NCI-H128 (cell line): ENCODE results near the gene COL15A1.
A peak's percentile ranks its signal among the peaks of the same experiment; 100 is the strongest.

Experiments
- DNase-seq: peaks from one replicate; lab custom pipeline; 2025; ENCODE audit not compliant: unreplicated experiment; lab: John Stamatoyannopoulos, UW

Gene COL15A1

DNA sequence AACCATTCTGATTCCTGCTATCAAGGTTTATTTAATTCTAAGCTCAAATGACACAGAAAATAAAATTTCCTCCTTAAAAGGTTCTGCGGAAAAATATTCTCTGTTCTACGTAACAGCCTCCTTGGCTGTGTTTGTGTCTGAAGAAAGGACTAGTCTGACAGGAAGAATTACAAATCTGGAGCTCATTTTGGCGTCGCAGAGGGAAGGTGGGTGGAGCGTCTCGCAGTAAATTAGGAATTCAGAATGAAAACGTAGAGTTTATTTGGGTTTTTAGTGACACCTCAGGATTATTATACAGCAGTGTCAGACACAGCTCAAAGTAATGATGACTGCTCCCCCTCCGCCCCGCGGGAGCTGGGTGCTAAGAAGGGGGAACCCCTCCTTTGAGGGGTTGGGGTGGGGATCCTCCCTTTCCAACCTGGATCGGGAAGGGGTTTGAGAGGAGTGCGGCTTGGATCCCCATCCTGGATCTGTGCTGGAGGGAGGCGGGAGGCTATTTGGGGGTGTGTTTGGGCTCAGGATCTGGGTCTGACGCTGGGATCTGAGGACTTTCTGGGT lies 160.3 kb downstream of the COL15A1 start:
- no peak for DNase-seq

DNA sequence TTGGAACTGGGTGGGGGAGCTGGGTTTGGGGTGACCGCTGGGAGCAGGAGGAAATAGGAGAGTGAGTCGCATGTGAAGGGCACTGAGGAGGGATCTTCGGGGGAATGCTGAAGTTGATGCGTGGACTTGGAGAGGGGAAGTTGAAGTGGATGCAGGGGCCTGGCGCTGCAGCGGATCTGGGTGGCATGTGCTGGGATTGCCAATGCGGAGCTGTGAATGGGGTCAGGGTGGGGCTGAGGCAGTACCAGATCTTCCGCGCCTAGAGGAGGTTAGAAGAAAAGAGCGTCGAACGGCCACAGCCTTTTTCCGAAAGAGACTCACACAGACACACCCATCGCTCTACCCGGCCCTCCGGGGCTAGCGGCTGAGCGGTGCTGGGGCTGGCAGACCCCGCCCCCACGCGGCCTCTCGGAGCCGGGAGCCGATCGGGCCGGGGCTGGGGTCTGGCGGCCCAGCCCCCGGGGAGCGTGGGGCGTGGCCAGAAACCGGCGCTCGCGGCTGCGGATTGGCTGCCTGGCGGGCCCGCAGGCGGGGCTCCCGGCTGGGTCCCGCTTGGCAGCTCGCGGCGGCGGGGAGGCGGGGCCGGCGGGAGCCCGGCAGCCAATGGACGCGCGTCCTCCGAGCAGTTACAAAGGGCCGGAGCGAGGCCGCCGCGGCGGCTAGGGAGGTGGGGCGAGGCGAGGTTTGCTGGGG lies 160.9 kb downstream of the COL15A1 start, which contains the start of gene TGFBR1:
Gene TGFBR1 (plus strand): TSS at position 655 of the 693 bp plus-strand sequence. CDS start 93 bp downstream, outside the sequence.
- DNase-seq = peak; percentile 84

DNA sequence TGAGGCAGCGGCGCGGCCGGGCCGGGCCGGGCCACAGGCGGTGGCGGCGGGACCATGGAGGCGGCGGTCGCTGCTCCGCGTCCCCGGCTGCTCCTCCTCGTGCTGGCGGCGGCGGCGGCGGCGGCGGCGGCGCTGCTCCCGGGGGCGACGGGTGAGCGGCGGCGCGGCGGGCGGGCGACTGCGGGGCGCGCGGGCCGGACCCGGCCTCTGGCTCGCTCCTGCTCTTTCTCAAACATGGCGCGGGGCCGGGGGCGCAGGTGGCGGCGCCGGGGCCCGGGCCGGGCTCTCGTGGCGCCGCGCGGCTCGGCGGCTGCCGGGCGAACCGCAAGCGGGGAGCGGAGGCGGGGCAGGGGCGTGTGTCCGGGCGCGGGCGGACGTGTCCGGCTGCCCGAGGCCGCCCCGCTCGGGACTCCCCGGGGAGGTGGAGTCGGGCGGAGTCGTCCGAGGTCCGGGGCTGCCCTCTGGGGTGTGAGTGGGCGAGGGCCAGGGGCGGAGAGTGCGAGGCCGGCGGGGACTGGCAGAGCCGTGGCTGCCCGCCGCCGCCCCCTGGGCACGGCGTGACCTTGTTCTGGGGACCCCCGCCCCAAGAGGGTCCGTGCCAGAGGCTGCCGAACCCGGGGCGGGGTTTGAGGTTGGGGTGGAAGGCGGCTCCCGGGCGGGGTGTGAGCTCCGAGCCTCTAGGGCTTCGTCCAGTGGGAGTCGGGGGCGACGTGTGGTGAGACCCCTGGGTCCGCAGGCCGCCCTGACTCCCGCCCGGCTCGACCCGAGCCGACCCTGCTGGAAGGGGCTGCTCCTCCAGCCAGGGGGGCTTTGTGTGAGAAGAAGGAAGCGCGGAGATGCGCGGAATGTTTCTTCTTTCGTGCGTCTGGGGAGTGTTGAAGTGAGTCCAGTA lies 161.7 kb downstream of the COL15A1 start:
- no peak for DNase-seq

DNA sequence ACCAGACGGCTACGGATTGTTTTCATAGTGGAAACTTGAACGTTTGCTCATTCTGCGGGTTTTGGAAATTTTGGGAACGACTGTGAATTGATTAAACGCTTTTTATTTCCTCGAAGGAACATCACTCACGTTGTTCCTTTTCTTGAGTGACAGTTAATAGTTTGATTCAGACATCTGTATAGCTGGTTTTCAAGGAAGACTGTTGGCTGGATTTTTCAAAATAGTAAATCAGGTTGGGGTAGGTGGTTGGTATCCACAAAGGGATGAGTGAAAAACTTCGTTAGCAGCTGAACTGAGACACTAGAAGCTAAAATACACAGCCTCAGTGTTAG lies 162.3 kb downstream of the COL15A1 start:
- DNase-seq = no peak

DNA sequence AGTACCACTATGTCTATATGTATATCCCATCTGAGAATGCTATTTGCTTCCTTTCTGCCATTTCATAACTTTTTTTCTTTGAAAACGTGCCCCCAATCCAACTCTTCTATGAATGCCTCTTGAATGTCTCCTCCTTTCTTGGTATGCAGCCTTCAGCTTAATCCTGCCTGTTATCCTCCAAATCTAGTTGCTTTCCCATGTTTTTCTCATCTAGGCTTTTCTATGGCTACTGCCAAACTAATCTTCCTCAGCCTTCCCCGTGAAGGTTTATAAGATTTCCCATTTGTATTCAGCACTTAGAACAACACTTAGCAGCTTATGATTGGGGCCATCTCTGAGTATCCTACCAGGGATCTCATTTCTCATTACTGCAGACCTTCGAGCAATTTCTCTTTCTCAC lies 163.7 kb downstream of the COL15A1 start:
- no peak for DNase-seq

DNA sequence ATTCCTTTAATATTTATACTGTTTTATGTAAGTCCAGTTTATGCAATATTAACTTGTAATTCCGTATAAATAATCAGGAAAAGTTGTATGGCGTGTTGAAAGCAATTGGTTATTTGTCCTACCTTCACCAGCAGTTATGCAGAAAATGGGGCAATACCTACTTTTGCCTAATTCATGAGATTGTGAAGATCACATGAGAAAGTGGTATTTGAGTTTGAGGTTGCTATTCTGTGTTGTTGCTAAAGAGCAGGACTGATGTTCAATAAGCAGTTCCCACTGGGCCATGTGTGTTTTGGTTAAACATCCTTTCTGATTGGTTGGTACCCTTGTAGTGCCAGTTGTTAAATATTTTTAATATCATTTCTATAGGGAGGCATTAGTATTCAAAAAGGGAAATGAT lies 164.4 kb downstream of the COL15A1 start:
- no peak for DNase-seq

DNA sequence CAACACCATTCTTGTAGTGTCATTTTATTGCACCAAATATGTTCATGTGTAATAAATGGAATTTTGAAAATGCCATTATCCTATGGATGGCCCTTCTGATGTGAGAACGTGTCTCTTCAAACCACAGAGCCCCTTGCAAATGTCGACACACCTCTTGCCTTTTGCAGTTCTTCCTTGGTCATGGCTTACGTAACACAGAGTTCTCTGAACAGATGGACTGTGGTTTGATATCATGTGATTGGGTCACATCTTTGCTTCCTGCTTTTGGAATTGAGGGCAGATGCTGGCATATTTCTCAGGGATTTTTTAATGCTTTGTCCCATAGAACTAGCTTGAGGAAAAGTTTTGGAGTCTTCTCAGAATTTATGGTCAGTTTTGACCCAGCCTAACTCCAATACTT lies 165.8 kb downstream of the COL15A1 start:
- no peak for DNase-seq

DNA sequence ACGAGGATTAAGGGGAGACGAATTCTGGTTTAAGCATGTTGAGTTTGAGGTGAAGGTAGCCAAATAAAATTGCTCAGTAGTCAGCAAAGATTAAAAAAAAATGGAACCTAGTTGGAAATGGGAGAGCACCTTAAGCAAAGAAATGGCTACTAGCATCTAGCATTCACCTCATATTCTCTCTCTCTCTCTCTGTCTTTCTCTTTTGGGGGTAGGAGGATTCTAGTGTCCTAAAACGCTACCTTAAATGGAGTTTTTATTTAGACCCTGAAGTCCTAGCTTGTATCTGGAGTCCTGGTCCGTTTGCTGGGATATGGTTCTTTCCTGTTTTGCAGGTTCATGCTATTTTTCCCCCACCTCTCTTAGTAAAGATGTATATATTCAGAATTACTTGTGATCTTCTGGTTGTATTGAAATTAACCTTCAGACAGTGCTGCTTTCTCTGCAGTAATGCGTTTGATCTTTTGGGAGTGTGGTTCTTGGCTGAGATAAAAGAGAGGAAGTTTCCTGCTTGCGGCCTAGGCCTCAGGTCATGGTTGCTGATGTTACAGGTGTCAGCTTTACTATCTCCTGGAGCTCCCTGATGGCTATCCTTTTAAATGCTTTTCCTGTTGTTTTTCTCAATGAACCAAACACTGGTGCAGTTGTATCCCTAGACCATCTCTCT lies 169.2 kb downstream of the COL15A1 start:
- no peak for DNase-seq

DNA sequence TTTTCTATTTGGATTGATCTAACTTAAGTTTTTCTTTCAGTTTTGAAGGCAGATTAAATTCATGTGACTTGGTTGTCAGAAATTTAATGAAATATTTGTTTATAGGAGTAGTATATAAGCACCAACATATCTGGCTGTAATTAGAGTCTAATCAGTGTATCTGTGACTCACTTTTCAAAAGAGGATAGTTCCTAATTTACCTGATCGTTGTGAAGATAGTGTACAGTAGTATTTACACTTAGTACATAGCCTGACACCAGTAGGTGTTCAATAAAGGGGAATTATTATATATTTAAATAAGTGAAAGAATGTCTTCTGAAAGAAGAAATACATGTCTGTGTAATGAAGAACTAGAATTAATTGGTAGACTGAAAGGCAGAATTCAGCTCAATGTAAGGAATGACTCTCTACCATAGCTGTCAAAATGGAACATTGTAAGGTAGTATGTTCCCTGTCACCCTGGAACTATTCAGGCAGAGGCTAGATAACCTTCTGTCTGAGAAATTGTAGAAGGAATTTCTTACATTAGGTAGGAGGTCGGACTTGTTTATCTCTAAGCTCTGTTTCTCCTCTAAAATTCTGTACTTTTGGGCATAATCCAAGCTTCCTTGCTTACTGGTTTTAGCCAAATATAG lies 169.8 kb downstream of the COL15A1 start:
- no peak for DNase-seq

DNA sequence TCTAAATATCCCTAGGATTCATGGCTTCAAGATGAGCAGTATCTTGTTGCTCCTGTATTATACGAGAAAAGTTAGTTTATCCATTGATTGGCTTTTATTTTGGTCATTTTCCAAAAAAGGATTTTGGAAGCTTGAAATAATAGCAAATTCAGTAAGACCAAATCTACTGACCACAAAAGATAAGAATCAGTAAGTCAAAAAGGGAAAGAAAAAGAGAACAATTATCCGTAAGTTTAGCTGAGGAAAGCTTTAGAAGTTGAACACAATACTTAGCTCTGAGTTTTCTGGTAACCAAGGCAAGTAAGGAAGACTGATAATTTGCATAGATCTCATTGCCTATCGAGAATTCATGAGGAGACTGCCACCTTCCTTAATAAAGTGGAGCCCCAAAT lies 170.3 kb downstream of the COL15A1 start:
- DNase-seq = no peak

DNA sequence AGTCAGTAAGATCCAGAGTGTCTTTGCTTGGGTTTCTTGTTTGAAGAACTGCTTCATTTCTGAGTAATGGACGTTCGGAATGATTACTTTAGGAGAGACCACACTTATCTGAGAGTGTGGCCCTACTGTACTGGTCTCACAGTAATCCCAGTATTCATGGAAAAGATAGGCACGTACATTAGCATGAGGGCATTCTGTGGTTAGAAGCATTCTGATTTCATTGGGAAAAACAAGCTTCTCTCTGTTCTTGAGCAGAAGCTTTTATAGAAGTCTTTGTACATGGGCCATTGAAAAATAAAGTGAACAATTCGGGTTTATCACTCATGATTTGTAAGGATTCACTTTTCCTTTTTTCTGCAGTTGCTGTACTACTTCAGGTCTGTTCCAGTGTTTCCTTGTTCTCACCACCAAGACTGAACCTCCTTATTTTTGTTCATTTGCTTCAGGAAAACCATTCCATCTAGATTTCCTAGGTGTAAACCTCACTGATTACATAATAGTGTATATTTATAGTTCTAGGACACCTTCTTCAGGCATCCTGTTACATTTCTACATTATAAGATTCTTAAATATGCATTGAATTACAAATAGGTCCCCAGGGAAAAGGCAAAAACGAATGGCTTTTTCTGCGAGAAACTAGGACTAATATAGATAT lies 171.3 kb downstream of the COL15A1 start:
- DNase-seq = no peak

DNA sequence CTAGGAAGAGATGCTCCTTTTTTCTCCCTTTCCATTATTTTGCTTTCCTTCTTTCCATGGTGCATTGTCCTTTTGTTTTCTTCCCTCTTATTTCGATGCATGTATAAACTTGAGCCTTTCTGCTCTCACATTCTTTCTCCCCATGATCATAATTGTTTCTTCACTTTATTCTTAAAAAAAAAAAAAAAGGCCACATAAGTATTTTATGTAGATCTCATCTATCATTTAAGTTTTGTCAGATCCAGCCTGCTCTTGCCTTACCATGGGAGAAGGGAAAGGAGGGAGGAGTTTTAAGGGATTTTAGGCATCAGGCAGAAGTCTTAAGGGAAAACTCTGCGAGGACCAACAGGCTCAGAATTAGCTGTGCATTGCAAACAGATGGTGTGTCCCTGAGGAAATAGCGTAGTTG lies 172.3 kb downstream of the COL15A1 start:
- no peak for DNase-seq

DNA sequence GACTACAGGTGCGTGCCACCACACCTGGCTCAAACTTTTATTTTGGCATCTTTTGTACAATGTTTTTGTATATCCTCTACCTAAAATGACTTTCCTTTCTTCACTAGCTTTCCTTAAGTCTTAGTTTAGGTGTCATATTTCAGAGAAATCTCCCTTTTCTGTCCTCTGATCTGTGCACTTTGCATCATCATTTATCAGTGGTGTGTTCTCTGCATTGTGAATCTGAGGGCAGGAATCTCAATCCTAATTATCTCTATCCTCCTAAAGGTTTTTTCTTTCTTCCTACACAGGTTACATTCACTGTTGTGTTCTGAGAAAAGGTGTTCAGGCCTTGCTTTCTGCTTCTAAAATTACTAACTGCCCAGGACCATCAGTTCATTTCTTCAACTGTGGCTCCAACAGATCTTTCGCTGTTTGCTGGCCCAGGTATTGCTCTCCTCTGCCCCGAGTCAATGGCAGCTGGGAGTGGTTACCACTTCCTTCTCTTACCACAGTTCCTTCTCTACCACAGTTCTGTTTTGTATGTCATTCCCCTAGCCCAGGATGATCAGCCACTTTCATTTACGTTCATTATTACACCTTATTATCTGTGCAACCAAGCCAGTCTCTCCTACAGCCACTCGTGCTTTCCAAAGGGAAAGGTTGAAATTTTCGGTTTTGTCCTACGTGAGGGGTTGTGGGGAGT lies 175.2 kb downstream of the COL15A1 start:
- DNase-seq = no peak

DNA sequence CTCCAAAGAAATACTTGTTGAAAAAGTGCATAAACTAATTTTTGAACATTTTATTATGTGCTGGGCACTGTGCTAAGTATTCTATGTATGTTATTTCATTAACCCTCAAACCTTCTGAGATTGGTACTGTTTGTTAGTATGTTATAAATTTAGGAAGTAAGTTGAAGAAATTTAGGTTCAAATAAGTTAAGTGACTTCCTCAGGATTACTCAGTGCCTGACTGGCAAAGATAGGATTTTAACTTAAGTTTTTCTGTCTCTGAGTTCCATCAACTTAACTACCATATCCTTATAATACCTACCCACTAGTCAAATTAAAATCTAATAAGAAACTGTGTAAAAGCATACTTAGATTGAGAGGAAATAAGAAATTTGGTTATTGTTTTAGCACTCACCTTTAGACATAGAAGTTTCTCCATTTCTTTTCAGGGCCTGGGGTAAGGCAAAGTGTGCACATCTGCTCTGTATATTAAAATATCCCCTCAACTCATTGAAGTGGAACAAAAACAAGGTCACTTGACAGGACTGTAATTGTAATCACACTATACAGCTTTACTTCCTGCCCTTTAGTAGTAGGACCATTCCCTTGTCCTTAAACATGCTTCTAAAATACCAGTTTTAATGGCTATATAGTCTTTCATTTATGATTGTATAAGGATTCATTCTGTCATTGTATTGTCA lies 176.4 kb downstream of the COL15A1 start:
- no peak for DNase-seq
